K562 (cell line): ENCODE results near the gene ATL2. TPM values are rescaled to one million over a fixed set of nuclear protein-coding genes. Genes with fewer than 3 reads are reported as not detected.

ENCODE experiments used
- ATAC-seq: fragments of 200-7000 bp; cut with Tn5 transposase; 3 replicates; pipeline ENCODE4 v1.9.1; 2020; ENCODE audit warnings: moderate library complexity
- BruUV-seq: library from RNA; stranded (reverse); fragments of 400-500 nt; replicated peaks from 2 replicates; lab custom pipeline; 2021; lab: Mats Ljungman, UMichigan
- CTCF ChIA-PET: fragments of 300-600 bp; formaldehyde crosslinking; extraction: SDS; loops from one replicate; lab custom pipeline; 2021; ENCODE audit warnings: low intra/inter-chr PET ratio; lab: Yijun Ruan, JAX
- POLR2A ChIA-PET: fragments of 300-600, 350-650 bp; sonication (Branson Sonifier 250); formaldehyde crosslinking; extraction: SDS; loops from one replicate; lab custom pipeline; 2021; ENCODE audit warnings: antibody characterized with exemption, inconsistent platforms; lab: Yijun Ruan, JAX
- DNase-seq, 4 experiments: peaks; one replicate each; pipeline versions ENCODE4 v3.0.0 to v3.0.0-alpha.2; 2011 to 2018; ENCODE audit warnings: low spot score in 3 of 4, mixed read lengths in 3 of 4; ENCODE audit errors: extremely low read depth in 1 of 4
- FAIRE-seq: peaks from 2 replicates; lab custom pipeline; 2011; peaks lifted over from hg19 to GRCh38; lab: Jason Lieb, UNC
- H2AFZ ChIP-seq: 2 replicates; pipeline ENCODE4 v1.6.0; 2011; ENCODE audit warnings: low read depth, low read length, control low read depth, inconsistent platforms
- H3K27ac ChIP-seq: fragments of 200-600 bp; 3 replicates; pipeline ENCODE4 v1.8.0; 2011; ENCODE audit warnings: low read depth, mild to moderate bottlenecking, control low read depth, inconsistent platforms, low read length, moderate library complexity, mixed read lengths; ENCODE audit errors: extremely low read depth
- H3K27me3 ChIP-seq, 2 experiments: fragments of 300-600 bp in 1 of 2; 2 replicates in 1 of 2; 3 replicates in 1 of 2; pipeline versions ENCODE4 v1.6.0 to v1.8.0; 2011; ENCODE audit warnings: inconsistent platforms in 2 of 2, low read length in 2 of 2, mild to moderate bottlenecking in 1 of 2, mixed read lengths in 1 of 2, moderate library complexity in 1 of 2; ENCODE audit not compliant: control insufficient read depth in 2 of 2, insufficient read depth in 2 of 2
- H3K36me3 ChIP-seq: fragments of 300-600 bp; 3 replicates; pipeline ENCODE4 v1.8.0; 2011; ENCODE audit warnings: mild to moderate bottlenecking, low read length, inconsistent platforms; ENCODE audit not compliant: control insufficient read depth, insufficient read depth
- H3K4me1 ChIP-seq, 2 experiments: fragments of 200-600 bp in 1 of 2; replicated peaks in 1 of 2; 2 replicates in 1 of 2; 3 replicates in 1 of 2; pipeline versions ENCODE4 v1.5.1 to v1.8.0; 2011; ENCODE audit warnings: inconsistent platforms in 2 of 2, low read length in 2 of 2, mild to moderate bottlenecking in 1 of 2, mixed read lengths in 1 of 2, moderate library complexity in 1 of 2; ENCODE audit not compliant: control insufficient read depth in 2 of 2, insufficient read depth in 2 of 2
- H3K4me2 ChIP-seq: 2 replicates; pipeline ENCODE4 v1.6.1; 2011; ENCODE audit warnings: low read length, control low read depth, inconsistent platforms, mixed read lengths; ENCODE audit not compliant: insufficient read depth
- H3K4me3 ChIP-seq: fragments of 200-600 bp; sonication (generic), shearing (Covaris generic); 2 replicates; pipeline ENCODE4 v1.5.1; 2016; ENCODE audit warnings: control low read depth, inconsistent platforms
- H3K79me2 ChIP-seq: fragments of 200-600 bp; 3 replicates; pipeline ENCODE4 v1.8.0; 2011; ENCODE audit warnings: low read length, inconsistent platforms; ENCODE audit not compliant: control insufficient read depth, insufficient read depth
- H3K9ac ChIP-seq, 2 experiments: 2 replicates each; pipeline versions ENCODE4 v1.6.0 to v1.6.1; 2011; ENCODE audit warnings: low read depth in 2 of 2, low read length in 2 of 2, control low read depth in 1 of 2, inconsistent platforms in 1 of 2, mild to moderate bottlenecking in 1 of 2, mixed read lengths in 1 of 2; ENCODE audit not compliant: insufficient read depth in 1 of 2
- H3K9me1 ChIP-seq: one replicate; pipeline ENCODE4 v1.6.0; 2011; ENCODE audit warnings: inconsistent platforms, mild to moderate bottlenecking, low read length, moderate library complexity; ENCODE audit not compliant: control insufficient read depth, insufficient read depth
- H3K9me3 ChIP-seq: replicated peaks from 2 replicates; pipeline ENCODE4 v1.5.1; 2011; ENCODE audit warnings: low read depth, low read length, inconsistent platforms; ENCODE audit not compliant: control insufficient read depth, insufficient read depth
- H4K20me1 ChIP-seq: replicated peaks from 2 replicates; pipeline ENCODE4 v1.6.1; 2011; ENCODE audit warnings: low read length, inconsistent platforms, mixed read lengths; ENCODE audit not compliant: control insufficient read depth, insufficient read depth
- FOXA3 ChIP-seq, 2 experiments: fragments of 450-650 bp in 1 of 2; sonication (generic) in 1 of 2; formaldehyde crosslinking; IDR thresholded peaks in 1 of 2; conservative IDR thresholded peaks in 1 of 2; 2 replicates each; pipeline versions ENCODE4 v1.4.0 to v1.8.0; 2020 to 2022; ENCODE audit warnings: mild to moderate bottlenecking in 2 of 2, missing genetic modification reagents in 1 of 2
- KAT8 ChIP-seq: fragments of 450-650 bp; IDR thresholded peaks from 2 replicates; pipeline ENCODE4 v1.6.1; 2016; ENCODE audit warnings: low read depth, mild to moderate bottlenecking
- MTA1 ChIP-seq: fragments of 450-650 bp; IDR thresholded peaks from 2 replicates; pipeline ENCODE4 v1.6.1; 2017; ENCODE audit warnings: borderline replicate concordance
- NFYB ChIP-seq: IDR thresholded peaks from 2 replicates; pipeline ENCODE4 v1.6.1; 2011; ENCODE audit warnings: mild to moderate bottlenecking, moderate library complexity; ENCODE audit not compliant: insufficient read length; ENCODE audit errors: extremely low read depth
- ZNF124 ChIP-seq: sonication (generic); formaldehyde crosslinking; IDR thresholded peaks from 2 replicates; pipeline ENCODE4 v1.8.1; 2022; ENCODE audit warnings: missing genetic modification reagents
- WGBS: fragments of 100-300 bp; shearing (Covaris generic); methylation state at CpG from one replicate; pipeline ENCODE4 v1.1.6; 2016; ENCODE audit warnings: low coverage, mixed read lengths; ENCODE audit not compliant: insufficient coverage; ENCODE audit errors: missing lambda C conversion rate; 5-methylcytosine and 5-hydroxymethylcytosine counted together
- in situ Hi-C: fragments of 300-500 bp; cut with MboI; formaldehyde crosslinking; loops from 4 replicates; pipeline ENCODE4 v1.15.0; 2018; ENCODE audit warnings: inconsistent platforms, mixed read lengths
- intact Hi-C: fragments of 100-400 bp; cut with micrococcal nuclease; formaldehyde crosslinking; loops from 2 replicates; pipeline ENCODE4 v1.14.2; 2022
- polyA plus RNA-seq, 8 experiments: library from polyadenylated mRNA; depleted of rRNA in 4 of 8; stranded (reverse) in 5 of 8; unstranded in 3 of 8; fragments of >200 nt; fragmentation: Nextera tagmentation in 2 of 8; fragmentation: Illumina TruSeq in 1 of 8; extraction: Ambion mirVana in 2 of 8; extraction: Trizol in 1 of 8; gene quantifications; 2 replicates each; pipeline versions ENCODE4 v1.2.1 to v1.2.3, GENCODE V29; 2011 to 2014; ENCODE audit warnings: inconsistent platforms in 1 of 8, missing spikeins in 1 of 8
- total RNA-seq, 7 experiments: library from RNA; depleted of rRNA in 6 of 7; stranded (reverse); fragments of >200 nt in 6 of 7; fragmentation: Illumina TruSeq in 2 of 7; extraction: Trizol in 2 of 7; gene quantifications; 2 replicates each; pipeline versions ENCODE4 v1.2.1 to v1.2.3, GENCODE V29; 2011 to 2021; ENCODE audit warnings: low replicate concordance in 1 of 7

ATL2 gene
- total and polyA plus RNA-seq, 9 of the 15 experiments (the other 6 are each of a cell fraction or from before 2014, with no cell fraction given): 12.0 to 80.8 (median 70.2) TPM

DNA sequence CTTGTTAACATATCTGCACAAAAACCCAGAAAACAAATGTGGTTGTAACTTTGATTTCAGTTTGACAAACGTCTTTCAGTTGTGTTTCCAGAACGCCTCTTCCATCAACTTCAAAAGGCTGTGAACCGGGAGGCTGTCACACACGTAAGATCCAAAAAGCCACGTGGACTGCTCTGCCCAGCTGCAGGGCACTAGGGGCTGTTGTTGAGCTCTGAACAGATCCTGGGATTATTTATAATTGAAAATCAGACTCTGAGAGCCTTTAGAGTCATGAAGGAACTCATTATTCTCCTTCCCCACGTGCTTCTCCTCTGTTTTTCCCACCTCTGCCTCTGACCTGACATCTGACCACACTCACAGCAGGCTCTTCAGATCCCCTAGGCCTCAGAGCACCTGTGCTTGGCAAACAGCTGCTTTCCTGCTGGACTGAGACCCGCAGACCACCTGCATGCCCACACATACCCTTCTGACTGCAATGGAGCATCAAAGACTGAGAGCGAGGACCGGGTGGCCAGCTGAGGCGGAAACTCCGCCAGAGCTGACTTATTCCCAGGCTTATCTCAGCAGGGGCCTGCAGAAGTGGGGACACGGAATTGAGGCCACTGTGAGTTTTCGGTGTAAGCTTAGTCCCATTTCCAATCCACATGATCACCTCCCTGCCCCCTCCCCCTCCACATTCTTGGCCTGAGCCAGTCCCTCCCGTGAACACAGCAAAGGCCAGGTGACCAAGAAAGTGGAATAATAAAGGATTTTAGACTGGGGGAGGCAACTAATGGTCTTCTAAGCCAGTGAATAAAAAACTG, 114.8 kb downstream of the ATL2 start:
- Histone ChIP-seq H3K27ac (no peak overlapping the region), H4K20me1 (no peaks in the 10 kb centered on the region), H3K79me2 (no peaks in the 10 kb centered on the region), H3K4me1 (no peaks in the 10 kb centered on the region), H3K4me2 (no peak overlapping the region), H3K27me3 (peaks cover 19 to 27% of the 10 kb centered on the region in 2 experiments; a peak in 4 of 5 replicates), H3K9ac (no peak overlapping the region), H2AFZ (no peak overlapping the region), H3K36me3 (no peaks in the 10 kb centered on the region), H3K4me3 (no peak overlapping the region), H3K9me3 (peaks cover 5% of the 10 kb centered on the region; the same call in 1 of the 2 replicates), H3K9me1 (no peaks in the 10 kb centered on the region)
- FAIRE-seq (no peak), DNase-seq (no peak), ATAC-seq (no peak)
- intact Hi-C loops: no loop called here
- in situ Hi-C loops: no loop called here
- no TSS peak for BruUV-seq
- 7% methylated on average over 14 of the region's 14 CpGs for WGBS
- POLR2A ChIA-PET: interaction anchor here (0.6 kb wide), 1 partner anchor 304 kb away, joined by 3 read pairs; no protein-coding TSS in a partner anchor
- CTCF ChIA-PET: no interaction called here
- TF ChIP-seq FOXA3 (CRISPR knock-in tag; conservative IDR thresholded peaks at IDR 0.05 in 1 of 2, IDR thresholded peaks at IDR 0.05 in 1 of 2): no peak
- TF ChIP-seq KAT8: no peak
- no peak for TF ChIP-seq MTA1
- no peak for TF ChIP-seq NFYB
- TF ChIP-seq ZNF124: no peak
